PC-3 (cell line): ENCODE results near the gene OXCT2.
"Not testable (repeated sequence)": the region's sequence is repeated elsewhere in the genome, so short reads cannot be mapped to it uniquely, and the experiment has no call there.

Experiments used
- EZH2phosphoT487 ChIP-seq: fragments of 300-600 bp; sonication (generic); IDR thresholded peaks from 2 replicates; pipeline ENCODE4 v1.6.1; 2018; ENCODE audit warnings: mild to moderate bottlenecking, antibody characterized with exemption, low read length, borderline replicate concordance
- TF ChIP-seq, protein P1 (sequence below): fragments of 300-600 bp; sonication (generic); conservative IDR thresholded peaks from 2 replicates; pipeline ENCODE4 v1.5.1; 2017; ENCODE audit warnings: antibody characterized with exemption, low read depth, mild to moderate bottlenecking, low read length

DNA sequence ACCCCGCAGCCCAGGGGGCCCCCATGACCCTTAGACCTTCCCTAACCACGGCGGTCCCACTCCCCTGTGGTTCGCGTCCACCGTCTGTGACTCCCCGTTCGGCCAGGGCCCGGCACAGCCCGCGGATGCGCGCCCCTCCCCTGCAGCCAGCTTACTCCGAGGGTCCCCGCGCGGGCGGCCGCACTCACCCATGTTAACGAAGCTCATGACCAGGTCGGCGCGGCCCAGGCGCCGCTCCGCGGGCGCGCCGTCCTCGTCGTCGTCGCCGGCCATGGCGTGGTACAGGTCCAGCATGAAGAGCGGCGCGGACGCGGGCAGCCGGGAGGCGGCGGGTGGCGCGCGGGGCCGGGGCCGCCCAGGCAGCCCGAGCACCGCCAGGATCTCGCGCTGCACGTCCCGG is 16.8 kb upstream of the OXCT2 start:
- TF ChIP-seq, protein P1, sequence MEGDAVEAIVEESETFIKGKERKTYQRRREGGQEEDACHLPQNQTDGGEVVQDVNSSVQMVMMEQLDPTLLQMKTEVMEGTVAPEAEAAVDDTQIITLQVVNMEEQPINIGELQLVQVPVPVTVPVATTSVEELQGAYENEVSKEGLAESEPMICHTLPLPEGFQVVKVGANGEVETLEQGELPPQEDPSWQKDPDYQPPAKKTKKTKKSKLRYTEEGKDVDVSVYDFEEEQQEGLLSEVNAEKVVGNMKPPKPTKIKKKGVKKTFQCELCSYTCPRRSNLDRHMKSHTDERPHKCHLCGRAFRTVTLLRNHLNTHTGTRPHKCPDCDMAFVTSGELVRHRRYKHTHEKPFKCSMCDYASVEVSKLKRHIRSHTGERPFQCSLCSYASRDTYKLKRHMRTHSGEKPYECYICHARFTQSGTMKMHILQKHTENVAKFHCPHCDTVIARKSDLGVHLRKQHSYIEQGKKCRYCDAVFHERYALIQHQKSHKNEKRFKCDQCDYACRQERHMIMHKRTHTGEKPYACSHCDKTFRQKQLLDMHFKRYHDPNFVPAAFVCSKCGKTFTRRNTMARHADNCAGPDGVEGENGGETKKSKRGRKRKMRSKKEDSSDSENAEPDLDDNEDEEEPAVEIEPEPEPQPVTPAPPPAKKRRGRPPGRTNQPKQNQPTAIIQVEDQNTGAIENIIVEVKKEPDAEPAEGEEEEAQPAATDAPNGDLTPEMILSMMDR, result not testable (repeated sequence)
- TF ChIP-seq EZH2phosphoT487, result not testable (repeated sequence)
